HCT116 (cell line): ENCODE measurements around the gene GMDS. TPM values are rescaled to one million over a fixed set of nuclear protein-coding genes. Genes with fewer than 3 reads are reported as not detected.

Experiments used
- ATAC-seq: fragments of 200-7000 bp; cut with Tn5 transposase; 2 replicates; pipeline ENCODE4 v1.9.1; 2020; ENCODE audit warnings: mild to moderate bottlenecking, moderate library complexity
- BruUV-seq: library from RNA; stranded (reverse); fragments of 400-500 nt; replicated peaks from 2 replicates; lab custom pipeline; 2021; lab: Mats Ljungman, UMichigan
- CTCF ChIA-PET: fragments of 300-600 bp; sonication (Branson Sonifier 250); formaldehyde crosslinking; loops from one replicate; lab custom pipeline; 2021; ENCODE audit warnings: antibody characterized with exemption; lab: Charles Lee
- POLR2A ChIA-PET: fragments of 300-600, 350-600 bp; sonication (Branson Sonifier 250); formaldehyde crosslinking; loops from one replicate; lab custom pipeline; 2021; ENCODE audit warnings: antibody characterized with exemption; lab: Charles Lee
- RAD21 ChIA-PET, 2 experiments: fragments of 300-600 bp; sonication (Branson Sonifier 250); formaldehyde crosslinking; loops; one replicate each; lab custom pipeline; 2023; ENCODE audit warnings: low total read pairs in 2 of 2; ENCODE audit not compliant: uncharacterized antibody in 2 of 2, unreplicated experiment in 2 of 2, low non-redundant PET in 1 of 2; lab: Charles Lee
- DNase-seq: peaks from one replicate; pipeline ENCODE4 v3.0.0-alpha.2; 2010; ENCODE audit warnings: low read depth, low spot score
- H2AFZ ChIP-seq: fragments of 200-600 bp; shearing (Covaris generic), sonication (generic); 2 replicates; pipeline ENCODE4 v1.6.1; 2017; ENCODE audit warnings: low read depth, mixed run types, mixed read lengths, antibody characterized with exemption, low read length; ENCODE audit not compliant: poor library complexity, severe bottlenecking
- H3K27ac ChIP-seq: 2 replicates; pipeline ENCODE4 v1.5.1; 2012; ENCODE audit warnings: low read depth, low read length
- H3K27me3 ChIP-seq: fragments of 200-600 bp; sonication (generic); 2 replicates; pipeline ENCODE4 v1.6.1; 2016; ENCODE audit warnings: mixed run types, low read length, mixed read lengths; ENCODE audit not compliant: insufficient read depth
- H3K36me3 ChIP-seq, 2 experiments: fragments of 200-500 bp in 1 of 2; fragments of 200-600 bp in 1 of 2; sonication (Bioruptor generic) in 1 of 2; sonication (generic) in 1 of 2; 2 replicates each; pipeline versions ENCODE4 v1.5.1 to v1.6.1; 2014 to 2016; ENCODE audit warnings: low read length in 2 of 2, inconsistent platforms in 1 of 2, mixed read lengths in 1 of 2, mixed run types in 1 of 2; ENCODE audit not compliant: insufficient read depth in 2 of 2, control insufficient read depth in 1 of 2
- H3K4me1 ChIP-seq, 2 experiments: fragments of 200-600 bp in 1 of 2; sonication (generic) in 1 of 2; 2 replicates each; pipeline versions ENCODE4 v1.5.1 to v1.6.1; 2012 to 2017; ENCODE audit warnings: low read length in 2 of 2, inconsistent platforms in 1 of 2, mild to moderate bottlenecking in 1 of 2, mixed read lengths in 1 of 2, mixed run types in 1 of 2, moderate library complexity in 1 of 2; ENCODE audit not compliant: insufficient read depth in 2 of 2, control insufficient read depth in 1 of 2
- H3K4me2 ChIP-seq: fragments of 200-600 bp; sonication (generic); 2 replicates; pipeline ENCODE4 v1.6.1; 2017; ENCODE audit warnings: mixed run types, low read length, mixed read lengths
- H3K4me3 ChIP-seq, 2 experiments: fragments of 200-600 bp in 1 of 2; sonication (generic) in 1 of 2; replicated peaks in 1 of 2; 2 replicates each; pipeline ENCODE4 v1.5.1; 2011 to 2016; ENCODE audit warnings: low read length in 2 of 2, control low read depth in 1 of 2, low read depth in 1 of 2, mild to moderate bottlenecking in 1 of 2, mixed read lengths in 1 of 2, mixed run types in 1 of 2
- H3K79me2 ChIP-seq: fragments of 200-600 bp; sonication (generic); 2 replicates; pipeline ENCODE4 v1.6.1; 2017; ENCODE audit warnings: mild to moderate bottlenecking, mixed run types, low read length, moderate library complexity, mixed read lengths; ENCODE audit not compliant: insufficient read depth
- H3K9ac ChIP-seq: fragments of 200-600 bp; sonication (generic); 2 replicates; pipeline ENCODE4 v1.6.1; 2016; ENCODE audit warnings: low read length, mixed read lengths
- H3K9me2 ChIP-seq: fragments of 200-600 bp; sonication (generic), shearing (Covaris generic); 2 replicates; pipeline ENCODE4 v1.6.1; 2017; ENCODE audit warnings: mixed run types, mild to moderate bottlenecking, moderate library complexity; ENCODE audit not compliant: insufficient read depth
- H3K9me3 ChIP-seq, 2 experiments: fragments of 200-500 bp in 1 of 2; fragments of 200-600 bp in 1 of 2; sonication (Bioruptor generic) in 1 of 2; sonication (generic) in 1 of 2; 2 replicates each; pipeline ENCODE4 v1.6.1; 2014 to 2017; ENCODE audit warnings: low read length in 2 of 2, mixed read lengths in 2 of 2, inconsistent platforms in 1 of 2, low read depth in 1 of 2, mild to moderate bottlenecking in 1 of 2, mixed run types in 1 of 2, moderate library complexity in 1 of 2; ENCODE audit not compliant: control insufficient read depth in 1 of 2, insufficient read depth in 1 of 2
- H4K20me1 ChIP-seq: fragments of 200-600 bp; sonication (generic), shearing (Covaris generic); 2 replicates; pipeline ENCODE4 v1.6.1; 2017; ENCODE audit warnings: mixed run types, mild to moderate bottlenecking, moderate library complexity; ENCODE audit not compliant: insufficient read depth
- ATF3 ChIP-seq: IDR thresholded peaks from 2 replicates; pipeline ENCODE4 v1.6.1; 2012
- CBX3 ChIP-seq: IDR thresholded peaks from 2 replicates; pipeline ENCODE4 v1.6.1; 2012; ENCODE audit warnings: low read depth
- CEBPB ChIP-seq: IDR thresholded peaks from 2 replicates; pipeline ENCODE4 v1.6.1; 2012; ENCODE audit warnings: low read depth
- EZH2 ChIP-seq: fragments of 200-600 bp; sonication (generic); IDR thresholded peaks from 2 replicates; pipeline ENCODE4 v1.6.1; 2017; ENCODE audit warnings: antibody characterized with exemption, mixed run types
- FOSL1 ChIP-seq: IDR thresholded peaks from 2 replicates; pipeline ENCODE4 v1.6.1; 2012; ENCODE audit warnings: low read depth
- MAX ChIP-seq: IDR thresholded peaks from 2 replicates; pipeline ENCODE4 v1.6.1; 2012
- ZNF274 ChIP-seq: fragments of 200-500 bp; sonication (Bioruptor generic); IDR thresholded peaks from 2 replicates; pipeline ENCODE4 v1.6.1; 2014; ENCODE audit warnings: mild to moderate bottlenecking, low read depth, low read length, inconsistent platforms
- intact Hi-C: fragments of 100-400 bp; cut with micrococcal nuclease; formaldehyde crosslinking; loops from 2 replicates; pipeline ENCODE4 v1.10.0; 2022
- total RNA-seq: library from RNA; stranded (reverse); gene quantifications from one replicate; pipeline ENCODE4 v1.2.1, GENCODE V29; 2021; ENCODE audit not compliant: unreplicated experiment
- TF ChIP-seq, protein P1 (sequence below): IDR thresholded peaks from 2 replicates; pipeline ENCODE4 v1.6.1; 2012; ENCODE audit warnings: low read depth

The GMDS gene
- total RNA-seq, 1 experiment from 2014 or later: 34.4 TPM

GRCh38 chr6:1913577-1913976 lies 331.8 kb downstream of the GMDS start:
- ATAC-seq (no peak), DNase-seq (no peak)
- intact Hi-C loops: no loop called here
- Histone ChIP-seq H4K20me1 (no peaks in the 10 kb centered on the region), H3K9me2 (no peaks in the 10 kb centered on the region), H3K36me3 (no peaks in the 10 kb centered on the region), H2AFZ (no peak overlapping the region), H3K4me3 (no peak overlapping the region), H3K79me2 (no peaks in the 10 kb centered on the region), H3K4me1 (peaks cover 0 to 18% of the 10 kb centered on the region in 2 experiments; a peak in 3 of 4 replicates), H3K9me3 (no peaks in the 10 kb centered on the region), H3K9ac (no peak overlapping the region), H3K27me3 (no peaks in the 10 kb centered on the region), H3K27ac (no peak overlapping the region), H3K4me2 (no peak overlapping the region)
- no peak for TF ChIP-seq FOSL1
- TF ChIP-seq CBX3: no peak
- TF ChIP-seq, protein P1, sequence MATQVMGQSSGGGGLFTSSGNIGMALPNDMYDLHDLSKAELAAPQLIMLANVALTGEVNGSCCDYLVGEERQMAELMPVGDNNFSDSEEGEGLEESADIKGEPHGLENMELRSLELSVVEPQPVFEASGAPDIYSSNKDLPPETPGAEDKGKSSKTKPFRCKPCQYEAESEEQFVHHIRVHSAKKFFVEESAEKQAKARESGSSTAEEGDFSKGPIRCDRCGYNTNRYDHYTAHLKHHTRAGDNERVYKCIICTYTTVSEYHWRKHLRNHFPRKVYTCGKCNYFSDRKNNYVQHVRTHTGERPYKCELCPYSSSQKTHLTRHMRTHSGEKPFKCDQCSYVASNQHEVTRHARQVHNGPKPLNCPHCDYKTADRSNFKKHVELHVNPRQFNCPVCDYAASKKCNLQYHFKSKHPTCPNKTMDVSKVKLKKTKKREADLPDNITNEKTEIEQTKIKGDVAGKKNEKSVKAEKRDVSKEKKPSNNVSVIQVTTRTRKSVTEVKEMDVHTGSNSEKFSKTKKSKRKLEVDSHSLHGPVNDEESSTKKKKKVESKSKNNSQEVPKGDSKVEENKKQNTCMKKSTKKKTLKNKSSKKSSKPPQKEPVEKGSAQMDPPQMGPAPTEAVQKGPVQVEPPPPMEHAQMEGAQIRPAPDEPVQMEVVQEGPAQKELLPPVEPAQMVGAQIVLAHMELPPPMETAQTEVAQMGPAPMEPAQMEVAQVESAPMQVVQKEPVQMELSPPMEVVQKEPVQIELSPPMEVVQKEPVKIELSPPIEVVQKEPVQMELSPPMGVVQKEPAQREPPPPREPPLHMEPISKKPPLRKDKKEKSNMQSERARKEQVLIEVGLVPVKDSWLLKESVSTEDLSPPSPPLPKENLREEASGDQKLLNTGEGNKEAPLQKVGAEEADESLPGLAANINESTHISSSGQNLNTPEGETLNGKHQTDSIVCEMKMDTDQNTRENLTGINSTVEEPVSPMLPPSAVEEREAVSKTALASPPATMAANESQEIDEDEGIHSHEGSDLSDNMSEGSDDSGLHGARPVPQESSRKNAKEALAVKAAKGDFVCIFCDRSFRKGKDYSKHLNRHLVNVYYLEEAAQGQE: no peak
- CTCF ChIA-PET: no interaction called here
- RAD21 ChIA-PET: no interaction called here
- POLR2A ChIA-PET: no interaction called here
- BruUV-seq: no TSS peak

GRCh38 chr6:1912731-1913130 lies 332.7 kb downstream of the GMDS start:
- Histone ChIP-seq H3K9me3 (no peaks in the 10 kb centered on the region), H3K4me2 (no peak overlapping the region), H3K27ac (no peak overlapping the region)
- TF ChIP-seq ATF3: no peak
- TF ChIP-seq ZNF274: no peak
- TF ChIP-seq MAX: no peak
- TF ChIP-seq EZH2: no peak
- TF ChIP-seq CEBPB: no peak
- TF ChIP-seq, all 23 proteins: peak for 0
- ChIA-PET CTCF (no interaction called here), RAD21 (no interaction called here), POLR2A (no interaction called here)
- H3K9ac ChIP-seq: no peak overlapping the region
- H3K4me3 ChIP-seq: no peak overlapping the region
- peaks cover 0 to 15% of the 10 kb centered on the region in 2 experiments; a peak in 3 of 4 replicates for H3K4me1 ChIP-seq
- H4K20me1 ChIP-seq: no peaks in the 10 kb centered on the region
- H3K36me3 ChIP-seq: no peaks in the 10 kb centered on the region
- DNase-seq (no peak), ATAC-seq (no peak)
- BruUV-seq: no TSS peak
- H3K79me2 ChIP-seq: no peaks in the 10 kb centered on the region
- no peaks in the 10 kb centered on the region for H3K9me2 ChIP-seq
- no peak overlapping the region for H2AFZ ChIP-seq
- intact Hi-C loops: no loop called here
- H3K27me3 ChIP-seq: no peaks in the 10 kb centered on the region
